IPS-15b (cell line): ENCODE results near the gene GRM7.

Experiments used
- H3K27me3 ChIP-seq: one replicate; pipeline ENCODE4 v1.6.1; 2013; ENCODE audit warnings: low read length; ENCODE audit not compliant: control insufficient read depth, insufficient read depth
- H3K36me3 ChIP-seq: one replicate; pipeline ENCODE4 v1.6.1; 2013; ENCODE audit warnings: low read length; ENCODE audit not compliant: control insufficient read depth, insufficient read depth
- H3K4me1 ChIP-seq: one replicate; pipeline ENCODE4 v1.6.1; 2013; ENCODE audit warnings: mild to moderate bottlenecking, low read length; ENCODE audit not compliant: control insufficient read depth, insufficient read depth
- H3K4me3 ChIP-seq: one replicate; pipeline ENCODE4 v1.5.1; 2013; ENCODE audit warnings: low read depth, low read length
- H3K9ac ChIP-seq: one replicate; pipeline ENCODE4 v1.6.1; 2013; ENCODE audit warnings: low read depth, mild to moderate bottlenecking, low read length
- H3K9me3 ChIP-seq: one replicate; pipeline ENCODE4 v1.6.1; 2013; ENCODE audit warnings: mild to moderate bottlenecking, low read length; ENCODE audit not compliant: control insufficient read depth, insufficient read depth

The GRM7 gene

DNA sequence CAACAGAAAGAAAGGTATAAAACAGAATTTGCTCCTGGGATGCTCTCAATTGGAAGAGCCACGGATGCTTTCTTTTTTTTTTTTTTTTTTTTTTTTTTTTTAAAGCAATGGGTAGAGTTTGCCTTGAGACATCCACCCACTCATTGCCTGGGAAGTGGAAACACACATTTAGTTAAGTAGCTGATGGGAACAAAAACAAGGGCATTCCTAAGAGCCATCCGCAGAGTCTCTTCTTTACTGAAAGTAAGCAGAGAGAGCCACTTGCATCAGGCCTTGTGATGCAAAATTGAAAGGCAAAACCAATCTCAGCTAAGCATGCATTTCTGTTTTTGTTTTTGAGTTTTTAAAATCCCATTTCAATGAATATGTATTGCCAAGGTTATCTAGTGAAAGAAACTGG, 852.8 kb downstream of the GRM7 start:
- Histone ChIP-seq H3K4me3 (no peak overlapping the region), H3K9ac (no peak overlapping the region), H3K9me3 (no peaks in the 10 kb centered on the region), H3K27me3 (no peaks in the 10 kb centered on the region), H3K36me3 (no peaks in the 10 kb centered on the region), H3K4me1 (peaks cover 7% of the 10 kb centered on the region)

DNA sequence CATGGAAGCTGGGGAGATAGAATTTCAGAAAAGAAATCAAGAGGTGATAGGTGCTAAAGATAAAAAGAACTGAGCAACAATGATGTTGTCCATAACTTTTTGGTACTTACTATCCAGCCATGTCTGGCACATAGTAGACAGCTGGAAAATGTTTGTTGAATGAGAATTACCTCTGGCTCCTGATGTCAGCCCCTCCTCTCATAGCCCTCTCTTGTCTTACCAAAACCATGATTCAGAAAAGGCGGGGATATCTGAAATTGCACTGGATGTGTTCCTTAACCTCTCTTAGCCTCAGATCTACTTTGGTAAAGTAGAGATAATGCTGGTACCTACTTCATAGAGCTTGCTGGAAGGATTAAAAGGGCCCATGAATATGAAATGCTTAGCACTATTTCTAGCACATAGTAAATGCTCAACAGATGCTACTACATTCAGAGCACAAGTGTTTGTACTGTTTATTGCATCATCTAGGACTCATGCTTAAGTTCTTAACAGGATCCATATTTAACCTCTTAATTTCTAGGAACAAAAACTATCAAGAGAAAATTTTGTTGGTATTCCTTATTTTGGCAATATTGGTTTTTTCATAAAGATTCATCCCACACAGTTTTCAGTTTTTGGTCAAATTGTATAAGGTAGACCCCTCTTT, 859.9 kb downstream of the GRM7 start:
- no peaks in the 10 kb centered on the region for H3K27me3 ChIP-seq
- H3K36me3 ChIP-seq, result no peaks in the 10 kb centered on the region
- H3K9me3 ChIP-seq, result no peaks in the 10 kb centered on the region
- no peak overlapping the region for H3K9ac ChIP-seq
- no peak overlapping the region for H3K4me3 ChIP-seq
- no peaks in the 10 kb centered on the region for H3K4me1 ChIP-seq

DNA sequence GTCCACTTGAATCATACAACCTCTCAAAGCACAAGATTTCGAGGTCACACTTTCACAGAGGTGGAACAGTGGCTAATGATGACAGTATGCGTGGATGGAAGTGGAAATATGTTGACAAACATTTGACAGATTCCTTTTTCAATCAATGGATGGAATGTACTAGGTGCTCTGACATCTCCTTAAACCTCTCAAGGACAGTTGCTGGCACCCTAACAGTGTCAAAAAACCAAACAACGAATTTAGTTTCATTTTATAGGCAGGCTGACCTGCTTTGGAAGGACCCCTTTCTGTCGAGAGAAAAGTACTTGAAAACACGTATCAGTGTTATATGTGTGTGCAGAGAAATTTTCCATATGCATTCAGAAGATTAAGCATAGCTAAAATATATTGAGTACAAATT, 861.0 kb downstream of the GRM7 start:
- no peaks in the 10 kb centered on the region for H3K9me3 ChIP-seq
- no peaks in the 10 kb centered on the region for H3K27me3 ChIP-seq
- no peak overlapping the region for H3K4me3 ChIP-seq
- H3K36me3 ChIP-seq, result no peaks in the 10 kb centered on the region
- H3K9ac ChIP-seq, result no peak overlapping the region
- no peaks in the 10 kb centered on the region for H3K4me1 ChIP-seq

DNA sequence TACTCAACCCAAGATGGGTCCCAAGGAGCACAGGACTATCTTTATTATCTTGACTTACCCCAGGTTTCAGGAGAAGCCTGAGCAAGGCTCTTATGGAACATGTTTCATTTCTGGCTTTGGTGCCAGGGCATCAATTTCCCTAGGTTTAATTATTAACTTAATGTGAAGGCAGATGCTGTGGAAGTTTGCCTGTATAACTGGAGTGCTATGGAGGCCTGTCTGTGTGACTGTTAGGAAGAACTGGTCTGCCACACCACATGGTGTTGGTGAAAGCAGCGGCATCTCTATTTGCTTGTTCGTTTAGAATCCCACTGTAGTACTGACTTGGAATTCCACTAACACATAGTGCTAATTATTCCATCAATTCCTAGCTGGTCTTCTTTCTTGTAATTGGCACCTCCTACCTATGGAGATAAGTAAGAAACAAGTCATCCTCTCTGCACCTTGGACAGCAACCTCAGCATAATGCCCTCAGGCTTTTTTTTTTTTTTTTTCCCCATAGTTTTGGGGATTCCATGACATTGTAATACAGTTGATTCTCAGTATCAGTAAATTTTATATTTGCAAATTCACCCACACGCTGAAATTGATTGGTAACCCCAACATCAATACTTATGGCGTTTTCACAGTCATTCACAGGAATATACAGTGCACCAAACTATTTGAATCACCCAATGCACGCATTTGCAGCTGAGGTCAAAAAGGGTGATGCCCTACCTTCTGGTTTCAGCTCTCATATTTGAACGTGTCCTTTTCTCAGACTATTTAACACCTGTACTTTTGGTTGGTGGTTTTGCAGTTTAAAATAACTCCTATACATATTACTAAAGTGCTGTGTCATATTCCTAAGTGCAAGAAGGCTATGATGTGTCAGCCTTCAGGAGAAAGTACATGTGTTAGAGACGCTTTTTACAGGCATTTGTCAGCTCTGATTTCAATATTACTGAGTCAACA, 867.9 kb downstream of the GRM7 start:
- H3K36me3 ChIP-seq, result no peaks in the 10 kb centered on the region
- H3K9me3 ChIP-seq, result no peaks in the 10 kb centered on the region
- no peaks in the 10 kb centered on the region for H3K4me1 ChIP-seq
- no peak overlapping the region for H3K4me3 ChIP-seq
- H3K9ac ChIP-seq, result no peak overlapping the region
- no peaks in the 10 kb centered on the region for H3K27me3 ChIP-seq

DNA sequence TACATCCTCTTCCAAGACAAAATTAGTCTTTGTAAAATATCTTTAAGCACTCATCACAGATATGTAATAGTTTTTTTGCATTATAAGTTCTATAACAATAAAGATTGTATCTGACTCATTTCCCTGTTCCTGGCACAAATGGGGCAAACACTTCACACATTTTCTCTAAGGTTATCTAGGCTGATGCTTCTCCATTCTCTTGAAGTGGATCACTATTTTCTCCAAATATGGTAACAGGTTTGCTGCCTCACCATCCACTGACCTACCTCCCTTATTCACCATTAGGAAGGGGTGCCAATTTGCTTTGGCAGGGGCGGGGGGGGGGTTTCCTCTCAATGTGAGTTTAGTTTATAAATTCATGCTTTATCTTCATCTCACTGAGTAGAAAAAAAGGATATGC, 873.0 kb downstream of the GRM7 start:
- Histone ChIP-seq H3K4me3 (no peak overlapping the region), H3K4me1 (no peaks in the 10 kb centered on the region), H3K27me3 (no peaks in the 10 kb centered on the region), H3K9ac (no peak overlapping the region), H3K9me3 (no peaks in the 10 kb centered on the region), H3K36me3 (no peaks in the 10 kb centered on the region)

DNA sequence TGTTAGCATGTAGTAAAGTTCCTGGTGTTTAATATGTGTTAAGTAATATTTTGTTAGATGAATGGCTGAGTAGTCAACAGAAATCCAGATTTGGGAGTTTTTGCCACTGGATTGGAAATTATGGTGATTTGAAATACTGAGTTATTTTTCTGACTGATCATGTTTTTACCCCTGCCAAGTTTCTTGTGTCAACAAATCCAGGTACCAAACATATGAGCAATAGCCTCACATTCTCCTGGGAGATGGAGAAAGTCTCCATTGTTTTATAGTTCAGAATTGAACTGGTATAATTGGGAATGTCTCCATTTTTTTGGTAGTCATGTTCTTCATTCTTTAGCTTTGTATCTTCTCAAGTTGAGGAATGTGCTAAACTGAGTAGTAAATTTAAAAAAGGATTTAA, 873.5 kb downstream of the GRM7 start:
- no peaks in the 10 kb centered on the region for H3K4me1 ChIP-seq
- H3K9ac ChIP-seq, result no peak overlapping the region
- H3K27me3 ChIP-seq, result no peaks in the 10 kb centered on the region
- H3K9me3 ChIP-seq, result no peaks in the 10 kb centered on the region
- no peaks in the 10 kb centered on the region for H3K36me3 ChIP-seq
- H3K4me3 ChIP-seq, result no peak overlapping the region

DNA sequence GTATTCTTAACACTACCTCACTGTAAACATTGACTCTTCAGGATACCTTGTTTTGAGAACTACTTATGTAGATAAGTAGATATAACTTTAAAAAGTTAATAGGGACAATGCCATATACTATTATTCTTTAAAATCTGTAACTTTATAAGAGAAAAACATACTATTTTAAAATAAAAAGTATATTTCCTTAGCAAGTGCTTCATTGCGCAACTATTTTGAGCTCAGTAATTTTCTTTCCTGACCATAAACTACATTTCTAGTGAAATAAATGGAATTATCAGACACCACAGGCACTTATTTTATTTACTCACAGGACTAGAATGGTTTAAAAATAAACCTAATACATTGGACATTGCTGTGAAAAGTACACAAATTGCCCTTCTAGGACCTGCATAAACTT, 876.3 kb downstream of the GRM7 start:
- no peak overlapping the region for H3K9ac ChIP-seq
- no peaks in the 10 kb centered on the region for H3K36me3 ChIP-seq
- H3K4me1 ChIP-seq, result no peaks in the 10 kb centered on the region
- H3K27me3 ChIP-seq, result no peaks in the 10 kb centered on the region
- H3K4me3 ChIP-seq, result no peak overlapping the region
- H3K9me3 ChIP-seq, result no peaks in the 10 kb centered on the region

DNA sequence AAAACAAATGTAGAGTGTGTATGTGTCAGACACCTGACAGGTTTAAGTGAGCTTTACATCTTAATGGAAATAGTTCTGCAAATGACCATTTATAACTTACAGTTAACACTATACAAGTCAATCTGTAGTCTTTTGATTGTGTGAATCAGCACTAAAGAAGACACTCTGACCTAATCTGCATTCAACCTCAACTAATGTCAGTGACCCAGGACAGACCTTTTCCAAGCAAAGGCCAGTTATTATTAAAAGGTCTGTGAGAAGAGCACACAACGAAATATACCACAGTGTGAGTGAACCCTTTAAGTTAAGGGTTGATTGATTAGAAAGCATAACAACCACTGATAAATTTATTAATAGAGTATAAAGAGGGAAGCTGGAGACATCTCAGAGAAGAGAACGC, 878.8 kb downstream of the GRM7 start:
- H3K36me3 ChIP-seq, result no peaks in the 10 kb centered on the region
- H3K4me1 ChIP-seq, result no peaks in the 10 kb centered on the region
- H3K9ac ChIP-seq, result no peak overlapping the region
- no peak overlapping the region for H3K4me3 ChIP-seq
- H3K9me3 ChIP-seq, result no peaks in the 10 kb centered on the region
- no peaks in the 10 kb centered on the region for H3K27me3 ChIP-seq

DNA sequence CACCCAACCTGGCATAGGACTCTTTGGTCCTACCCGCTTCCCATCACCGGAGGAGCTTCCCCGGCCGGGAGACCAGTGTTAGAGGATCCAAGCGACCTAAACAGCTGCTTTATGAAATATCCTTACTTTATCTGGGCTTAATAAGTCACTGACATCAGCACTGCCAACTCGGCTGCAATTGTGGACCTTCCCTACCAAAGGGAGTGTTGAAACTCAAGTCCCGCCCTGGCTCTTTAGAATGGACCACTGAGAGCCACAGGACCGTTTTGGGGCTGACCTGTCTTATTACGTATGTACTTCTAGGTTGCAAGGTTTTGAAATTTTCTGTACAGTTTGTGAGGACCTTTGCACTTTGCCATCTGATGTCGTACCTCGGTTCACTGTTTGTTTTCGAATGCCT, 879.5 kb downstream of the GRM7 start:
- Histone ChIP-seq H3K4me3 (no peak overlapping the region), H3K4me1 (no peaks in the 10 kb centered on the region)

DNA sequence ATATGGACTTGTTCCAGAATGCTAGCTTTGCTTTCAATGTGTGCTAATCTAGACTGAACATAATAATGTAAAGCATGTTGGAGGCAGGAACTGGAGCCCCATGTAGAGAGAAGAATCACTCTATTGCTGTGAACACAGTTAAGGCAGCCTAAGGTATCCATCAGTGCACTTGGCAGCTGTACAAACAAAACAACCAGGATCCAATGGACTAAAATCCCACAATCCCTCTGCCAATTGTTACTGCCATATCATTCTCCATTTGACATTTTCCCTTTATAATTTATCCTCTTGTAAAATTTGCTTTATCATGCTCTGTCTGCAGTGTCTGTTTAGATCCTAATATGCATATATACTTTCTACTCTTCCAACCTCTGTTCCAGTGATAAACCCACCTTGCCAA, 883.9 kb downstream of the GRM7 start:
- Histone ChIP-seq H3K36me3 (no peaks in the 10 kb centered on the region), H3K9ac (no peak overlapping the region), H3K9me3 (no peaks in the 10 kb centered on the region), H3K27me3 (no peaks in the 10 kb centered on the region), H3K4me3 (no peak overlapping the region), H3K4me1 (no peaks in the 10 kb centered on the region)

More for the DNA sequence above, 879.5 kb downstream of the GRM7 start:
- no peaks in the 10 kb centered on the region for H3K27me3 ChIP-seq
- no peaks in the 10 kb centered on the region for H3K36me3 ChIP-seq
- H3K9me3 ChIP-seq, result no peaks in the 10 kb centered on the region
- H3K9ac ChIP-seq, result no peak overlapping the region

DNA sequence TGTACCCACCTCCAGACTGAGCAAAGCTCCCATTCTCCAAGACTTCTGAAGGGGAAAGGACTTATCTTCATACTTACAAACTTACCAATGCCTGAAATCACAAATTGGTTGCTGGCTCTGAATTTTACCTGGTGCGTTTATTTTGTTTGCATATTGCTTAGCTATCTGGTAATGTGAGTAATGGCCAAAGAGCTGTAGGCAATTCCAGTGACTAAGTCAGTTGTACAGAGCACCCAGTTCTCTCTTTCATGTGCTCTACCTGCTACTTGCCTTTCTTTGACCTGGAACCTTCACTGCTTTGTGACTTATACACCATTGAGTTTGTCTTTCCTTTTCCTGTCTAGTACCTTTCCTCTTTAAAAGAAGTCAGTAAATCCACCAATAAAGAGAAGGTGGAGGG, 884.8 kb downstream of the GRM7 start:
- Histone ChIP-seq H3K36me3 (no peaks in the 10 kb centered on the region), H3K9ac (no peak overlapping the region), H3K4me1 (no peaks in the 10 kb centered on the region), H3K4me3 (no peak overlapping the region), H3K27me3 (no peaks in the 10 kb centered on the region), H3K9me3 (no peaks in the 10 kb centered on the region)
